ENCODE results near the gene IKZF3. TPM values are rescaled to one million over a fixed set of nuclear protein-coding genes. Genes with fewer than 3 reads are reported as not detected.
A peak's percentile ranks its signal among the peaks of the same experiment; 100 is the strongest.
"Not testable (repeated sequence)": the region's sequence is repeated elsewhere in the genome, so short reads cannot be mapped to it uniquely, and the experiment has no call there.

The IKZF3 gene
- not detected in 2 replicates for polyA plus RNA-seq (2014; cell fraction: cytosol; rRNA removed)
- not detected in 2 replicates for polyA plus RNA-seq (2014; cell fraction: nucleus; rRNA removed)

DNA sequence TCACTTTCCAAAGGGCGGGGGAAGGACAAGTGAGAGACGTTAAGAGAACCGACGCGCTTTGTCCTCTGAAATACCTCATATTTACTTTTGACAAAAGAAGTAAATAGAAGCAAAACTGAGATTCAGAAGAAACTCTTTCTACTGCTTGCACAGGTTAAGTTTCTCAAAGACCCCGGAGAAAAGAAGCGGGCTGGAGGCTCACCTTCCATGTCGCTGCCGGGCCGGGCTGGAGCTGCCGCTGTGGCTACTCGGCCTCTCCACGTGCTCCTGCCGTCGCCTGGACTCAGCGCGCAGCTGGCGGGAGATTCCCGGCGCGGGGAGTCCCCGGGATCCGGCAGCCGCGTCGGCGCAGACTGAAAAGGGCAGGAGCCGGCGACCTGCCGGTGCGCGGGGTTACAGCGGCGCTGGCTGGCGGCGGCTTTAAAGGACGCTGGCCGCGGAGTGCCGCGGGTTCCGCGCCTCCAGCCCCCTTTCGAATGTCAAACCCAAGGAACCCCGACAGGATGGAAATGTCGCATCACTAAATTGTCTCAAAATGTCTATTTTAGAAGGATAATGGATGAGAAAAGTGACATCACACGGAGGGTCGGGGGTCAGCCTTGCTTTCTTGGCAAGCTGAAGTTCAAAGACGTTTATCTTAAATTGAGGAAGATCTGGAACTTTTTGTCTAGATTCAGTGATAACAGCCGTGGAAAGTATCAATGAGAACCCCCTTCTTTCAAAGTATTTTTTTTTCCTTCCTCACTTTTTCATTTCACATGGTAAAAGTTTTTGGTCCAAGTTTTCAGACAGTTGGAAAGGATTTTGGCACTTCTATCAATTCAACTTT, at the start of gene IKZF3:
TSS of gene IKZF3 (minus strand) at position 395 of the 829 bp plus-strand sequence. CDS start at position 209, 186 bp downstream.
- peak; percentile 32 for DNase-seq (ENCODE audit: low spot score)

- DNase-seq (ENCODE audit: low spot score): no peak
Observed at GRCh38 chr17:39908789-39909352, 44.8 kb upstream of the IKZF3 start.

DNA sequence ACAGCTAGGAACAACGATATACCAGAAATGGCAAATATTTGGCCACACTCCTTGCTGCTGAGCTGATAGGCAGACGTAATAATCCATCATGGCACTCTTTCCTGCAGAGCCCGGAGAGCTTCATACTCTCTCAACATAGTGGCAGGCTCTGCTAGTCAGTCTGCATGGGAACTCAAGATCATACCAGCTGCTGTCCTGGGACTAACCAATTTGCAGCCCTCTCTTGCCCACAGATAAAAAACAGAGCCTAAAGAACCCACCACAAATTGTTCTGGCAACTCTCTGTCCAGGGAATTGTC, 40.8 kb upstream of the IKZF3 start:
- no peak for DNase-seq (ENCODE audit: low spot score)

DNA sequence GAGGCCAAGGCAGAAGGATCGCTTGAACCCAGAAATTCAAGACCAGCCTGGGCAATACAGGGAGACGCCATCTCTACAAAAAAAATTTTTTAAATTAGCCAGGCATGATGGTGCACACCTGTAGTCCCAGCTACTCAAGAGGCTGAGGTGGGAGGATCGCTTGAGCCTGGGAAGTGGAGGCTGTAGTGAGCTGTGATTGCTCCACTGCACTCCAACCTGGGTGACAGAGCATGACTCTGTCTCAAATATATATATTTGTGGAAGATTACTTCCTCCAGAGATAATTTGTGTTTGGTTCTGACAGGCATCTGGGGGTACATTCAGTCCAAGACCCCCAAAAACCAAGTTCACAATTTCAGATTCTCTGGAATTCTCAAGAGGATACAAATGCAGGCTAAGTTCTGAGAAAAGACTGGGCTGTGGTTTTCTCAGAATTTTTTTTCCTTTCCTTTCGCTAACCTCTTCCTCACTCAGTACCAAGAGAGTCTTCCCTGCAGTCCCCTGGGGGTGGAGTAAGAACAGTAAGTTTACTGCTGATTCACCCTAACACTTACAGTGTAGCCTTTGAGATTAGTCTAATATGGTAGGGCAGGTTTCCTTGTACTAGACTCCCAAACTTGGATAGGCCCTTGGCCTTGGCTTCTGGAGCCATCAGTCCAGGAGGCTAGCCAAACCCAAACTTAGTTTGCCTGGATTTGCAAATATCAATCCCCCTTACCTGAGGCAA, 39.2 kb upstream of the IKZF3 start:
- no peak for DNase-seq (ENCODE audit: low spot score)

GRCh38 chr17:39902027-39902426, 37.9 kb upstream of the IKZF3 start:
- DNase-seq (ENCODE audit: low spot score): not testable (repeated sequence)

DNA sequence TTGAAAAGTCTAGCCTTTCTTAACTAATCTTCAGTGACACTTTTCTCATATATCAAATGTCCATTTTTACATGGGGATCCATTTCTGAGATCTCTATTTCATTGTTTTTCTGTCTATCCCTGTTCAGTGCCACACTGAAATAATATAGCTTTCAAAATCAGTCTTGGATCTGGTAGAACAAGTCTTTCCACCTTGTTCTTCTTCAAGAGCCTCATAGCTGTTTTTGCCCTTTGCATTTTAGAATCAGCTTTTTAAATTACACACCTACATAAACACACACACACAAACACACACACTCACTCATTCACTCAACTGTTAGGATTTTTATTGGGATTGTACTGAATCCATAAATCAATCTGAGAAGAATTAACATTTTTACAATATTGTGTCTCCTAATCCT, 35.1 kb upstream of the IKZF3 start:
- DNase-seq (ENCODE audit: low spot score): no peak

GRCh38 chr17:39898088-39898487, 34.0 kb upstream of the IKZF3 start:
- DNase-seq (ENCODE audit: low spot score): no peak

GRCh38 chr17:39894681-39895376, 30.7 kb upstream of the IKZF3 start:
- no peak for DNase-seq (ENCODE audit: low spot score)

- no peak for DNase-seq (ENCODE audit: low spot score)
Observed at GRCh38 chr17:39889200-39889599, 25.1 kb upstream of the IKZF3 start.

- DNase-seq (ENCODE audit: low spot score): no peak
Observed at GRCh38 chr17:39887078-39887477, 23.0 kb upstream of the IKZF3 start.

- not testable (repeated sequence) for DNase-seq (ENCODE audit: low spot score)
Observed at GRCh38 chr17:39886102-39886501, 22.0 kb upstream of the IKZF3 start.

GRCh38 chr17:39872751-39873150, 8.6 kb upstream of the IKZF3 start:
- no peak for DNase-seq (ENCODE audit: low spot score)

DNA sequence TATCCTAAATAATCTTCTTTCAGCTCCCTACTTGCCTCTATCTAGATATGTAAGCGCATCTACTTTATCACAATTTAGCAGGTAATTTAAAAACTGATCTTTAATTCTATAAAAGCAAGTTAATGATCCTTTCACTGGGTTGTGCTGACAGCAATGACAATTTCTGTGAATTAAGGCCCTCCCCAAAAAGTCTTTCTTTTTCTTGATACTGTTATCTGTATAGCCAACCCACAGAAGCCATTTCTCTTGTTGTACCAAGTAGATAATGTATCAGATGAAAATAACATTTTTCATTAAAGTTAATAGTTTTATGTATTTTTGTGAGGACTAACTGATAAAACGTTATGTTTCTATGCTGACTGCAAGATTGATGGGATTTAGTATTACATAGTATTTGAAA, 7.7 kb upstream of the IKZF3 start:
- DNase-seq (ENCODE audit: low spot score): no peak

- no peak for DNase-seq (ENCODE audit: low spot score)
Observed at GRCh38 chr17:39870776-39871175, 6.7 kb upstream of the IKZF3 start.

GRCh38 chr17:39868554-39868942, 4.4 kb upstream of the IKZF3 start:
- no peak for DNase-seq (ENCODE audit: low spot score)

DNA sequence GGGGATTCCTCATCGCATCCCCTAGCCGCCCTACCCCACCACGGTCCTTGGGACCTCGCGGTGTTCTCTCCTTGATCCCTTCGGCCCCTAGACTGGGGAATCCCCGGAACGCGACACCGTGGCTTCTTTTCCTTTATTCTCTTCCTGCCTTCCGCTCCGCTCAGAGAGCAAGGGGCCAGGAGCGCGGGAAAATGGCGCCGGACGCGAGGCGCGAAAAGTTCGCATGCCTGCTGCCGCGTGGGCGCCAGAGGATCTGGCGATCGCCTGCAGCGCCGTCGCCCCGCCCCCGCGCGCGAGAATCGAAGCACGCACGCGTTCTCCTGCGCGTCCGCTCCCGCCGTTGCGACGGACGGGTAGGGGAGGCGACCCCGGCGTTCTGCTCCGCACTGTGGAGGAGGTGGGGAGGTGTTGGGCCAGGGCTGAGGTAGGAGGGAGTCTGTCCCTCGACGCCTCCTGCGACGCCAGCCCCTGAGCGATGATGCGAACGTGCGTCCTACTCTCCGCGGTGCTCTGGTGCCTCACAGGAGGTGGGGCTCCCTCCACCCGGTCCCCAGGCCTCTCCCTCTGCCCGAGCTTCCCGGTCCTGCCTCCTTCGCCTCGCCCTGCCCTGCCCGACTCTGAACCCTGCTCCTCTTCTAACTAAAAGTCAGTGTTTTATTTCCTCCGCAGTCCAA, 3.9 kb upstream of the IKZF3 start, which contains the start of gene ZPBP2:
TSS of gene ZPBP2 (plus strand) at position 323 of the 674 bp plus-strand sequence. CDS start at position 476, 153 bp downstream.
- DNase-seq (ENCODE audit: low spot score): no peak

- no peak for DNase-seq (ENCODE audit: low spot score)
Observed at GRCh38 chr17:39867084-39867879, 3.2 kb upstream of the IKZF3 start.

DNA sequence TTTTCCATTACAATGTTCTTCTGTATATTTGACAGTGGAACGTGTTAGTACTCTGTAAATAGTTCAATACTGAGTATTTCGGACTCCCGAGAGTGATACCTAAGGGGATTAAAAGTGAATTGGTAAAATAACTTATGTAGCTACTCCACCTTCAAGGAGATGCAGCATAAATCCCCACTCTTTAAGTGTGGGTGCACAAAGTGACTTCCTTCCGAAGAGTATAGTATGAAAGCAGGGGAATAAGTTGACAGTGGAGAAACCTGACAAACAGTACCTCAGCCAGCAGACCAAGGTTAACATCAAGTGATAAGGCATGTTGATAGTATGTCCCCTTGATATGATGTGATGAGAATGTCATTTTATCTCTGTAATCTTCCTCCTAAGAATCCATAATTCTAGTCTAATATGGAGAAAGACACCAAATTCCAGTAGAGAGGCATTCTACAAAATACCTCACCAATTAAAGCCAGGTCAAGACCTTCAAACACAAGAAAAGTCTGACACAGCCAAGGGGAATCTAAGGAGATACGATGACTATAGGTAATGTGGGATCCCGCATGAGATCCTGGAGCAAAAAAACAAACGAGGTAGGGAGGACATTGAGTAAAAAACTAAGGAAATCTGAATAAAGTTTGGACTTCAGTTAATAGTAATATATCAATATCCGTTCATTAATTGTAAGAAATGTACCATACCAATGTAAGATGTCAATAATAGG, 2.1 kb upstream of the IKZF3 start:
- DNase-seq (ENCODE audit: low spot score): no peak

GRCh38 chr17:39863244-39863917, 731 bp downstream of the IKZF3 start:
- no peak for DNase-seq (ENCODE audit: low spot score)

All from SK-N-DZ (cell line).